GM18868 (cell line): ENCODE measurements around the gene PANK1.

ENCODE experiments used
- ATAC-seq: cut with Tn5 transposase; IDR thresholded peaks from one replicate; pipeline ENCODE4 v1.9.1; 2021; ENCODE audit warnings: mild to moderate bottlenecking, moderate library complexity; ENCODE audit not compliant: unreplicated experiment

Gene PANK1

DNA sequence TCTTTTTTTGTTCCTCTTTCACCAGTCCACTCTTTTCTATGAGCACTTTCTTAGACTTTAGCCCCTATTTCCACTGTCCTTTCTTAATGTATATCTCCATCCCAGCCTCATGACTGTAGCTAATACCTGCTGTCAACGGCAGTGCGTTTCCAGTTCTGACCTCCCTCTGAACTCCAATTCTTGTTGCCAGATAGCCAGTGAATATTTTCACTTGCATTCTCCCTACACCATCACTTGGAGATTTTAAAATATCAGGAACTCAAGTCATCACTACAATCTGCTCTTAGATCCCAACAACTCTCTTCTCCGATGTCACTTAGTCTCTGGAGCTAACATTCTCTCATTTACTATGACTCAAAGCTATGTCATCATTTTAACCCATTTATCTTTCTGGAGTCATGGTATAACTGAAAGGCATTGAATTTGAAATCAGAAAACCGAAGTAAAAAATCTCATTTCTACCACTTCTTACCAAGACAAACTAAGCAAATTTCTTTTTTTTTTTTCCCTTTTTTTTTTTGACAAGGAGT is 104.6 kb downstream of the PANK1 start:
- no peak for ATAC-seq

DNA sequence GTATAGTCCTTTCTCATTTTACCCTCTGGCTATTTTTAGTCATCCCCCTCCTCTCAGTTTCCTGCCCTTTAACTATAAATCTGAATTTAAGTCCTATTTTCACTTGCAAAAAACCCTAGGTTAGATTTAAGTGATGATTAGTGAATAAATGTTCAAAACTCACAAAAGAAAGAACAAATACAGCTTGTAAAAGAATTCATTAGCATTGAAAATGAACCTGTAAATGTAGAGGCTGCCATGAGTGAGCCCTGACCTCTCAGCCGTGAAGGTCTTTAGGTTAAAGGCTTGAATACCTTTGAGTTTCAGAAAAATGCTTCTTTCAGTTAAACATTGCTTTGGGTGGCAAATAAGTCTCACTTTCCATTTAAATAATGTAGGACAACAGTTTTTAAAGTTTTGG is 107.7 kb downstream of the PANK1 start:
- ATAC-seq, result no peak

DNA sequence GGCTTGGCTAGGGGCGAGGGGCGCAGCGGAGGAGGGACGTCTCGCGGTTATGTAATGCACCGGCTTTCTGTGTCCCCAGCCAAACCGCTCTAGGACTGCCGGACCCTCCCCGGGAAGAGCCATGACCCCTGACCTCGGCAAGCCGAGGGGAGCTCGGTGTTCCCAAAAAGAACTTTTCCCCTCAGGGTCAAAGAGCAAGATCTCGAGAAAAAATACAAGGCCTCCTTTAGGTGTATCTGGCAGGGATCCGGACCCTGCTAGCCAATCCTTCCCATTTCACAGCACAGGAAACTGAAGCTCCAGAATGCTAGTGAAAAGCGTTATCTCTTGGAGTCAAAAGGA is 109.1 kb downstream of the PANK1 start:
- ATAC-seq, result no peak

DNA sequence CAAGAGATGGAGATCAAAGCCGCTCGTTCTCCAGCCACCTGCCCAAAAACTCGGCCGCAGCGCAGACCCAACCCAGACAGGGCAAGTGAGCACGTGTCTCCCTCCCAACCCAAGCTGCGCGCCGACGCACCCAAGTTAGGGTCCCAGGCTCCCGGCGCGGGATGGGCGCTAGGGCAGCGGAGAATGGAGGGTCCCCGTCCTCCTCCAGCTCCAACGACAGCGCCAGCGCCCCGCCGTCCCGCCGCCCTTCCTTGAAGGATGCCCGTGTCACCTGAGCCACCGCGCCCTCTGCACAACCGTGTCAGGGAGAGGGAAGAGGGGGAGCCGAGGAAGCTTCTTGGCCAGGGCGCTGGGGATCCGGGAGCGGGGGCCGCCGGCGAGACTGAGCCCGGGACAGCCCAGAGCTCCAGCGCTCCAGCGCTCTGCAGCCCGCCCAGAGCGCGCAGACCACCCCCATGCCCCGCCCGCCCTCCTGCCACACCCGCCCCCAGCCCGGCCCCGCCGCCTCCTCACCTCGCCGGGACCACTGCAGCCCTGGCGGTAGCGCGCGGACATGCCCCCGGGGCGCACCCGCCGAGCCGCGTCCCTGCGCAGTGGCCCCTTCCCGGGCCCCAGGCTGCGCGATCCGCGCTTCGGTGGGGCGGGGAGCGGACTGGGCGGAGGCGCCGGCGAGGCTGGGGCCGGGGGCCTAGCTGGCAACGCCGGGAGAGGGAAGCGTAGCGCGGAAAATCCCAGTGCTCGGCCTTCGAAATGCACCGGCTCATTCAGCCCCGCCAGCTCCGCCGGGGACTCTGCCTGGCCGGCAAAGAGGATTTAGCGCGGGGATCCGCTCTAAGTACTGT is 109.7 kb downstream of the PANK1 start, which contains the start of gene SLC16A12:
Gene SLC16A12, minus strand, starts transcription at position 424 of the 842 bp plus-strand sequence. CDS start 73,016 bp downstream, outside the sequence.
- ATAC-seq, result no peak

DNA sequence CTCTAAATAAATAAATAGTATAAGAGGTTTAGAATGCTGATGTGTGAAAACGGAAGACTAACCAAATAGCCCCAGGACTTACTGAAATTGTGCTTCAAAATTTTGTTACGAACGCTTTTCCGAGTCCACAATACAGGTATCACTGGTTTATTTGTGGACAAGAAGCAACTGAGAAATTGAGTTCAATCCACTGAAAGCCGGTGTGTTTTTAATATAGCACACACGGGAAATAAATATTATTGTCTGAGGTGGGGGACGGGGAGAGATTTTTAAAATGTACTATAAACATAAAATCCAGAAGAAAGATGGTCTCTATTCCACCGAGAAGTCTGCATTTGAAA is 110.2 kb downstream of the PANK1 start:
- no peak for ATAC-seq
